Glutamatergic neuron (in vitro differentiated cells): ENCODE measurements around the gene BCAS4. TPM values are rescaled to one million over a fixed set of nuclear protein-coding genes. Genes with fewer than 3 reads are reported as not detected.
"Not testable (repeated sequence)": the region's sequence is repeated elsewhere in the genome, so short reads cannot be mapped to it uniquely, and the experiment has no call there.

Experiments used
- DNase-seq: peaks from one replicate; pipeline ENCODE4 v3.0.0; 2022
- H3K27ac Mint-ChIP-seq: one replicate; pipeline ENCODE4 v1.8.0; 2020; ENCODE audit warnings: mild to moderate bottlenecking, mixed read lengths, inconsistent platforms; ENCODE audit not compliant: unreplicated experiment
- H3K27me3 Mint-ChIP-seq: one replicate; pipeline ENCODE4 v1.8.0; 2020; ENCODE audit warnings: mild to moderate bottlenecking, moderate library complexity, mixed read lengths, inconsistent platforms; ENCODE audit not compliant: unreplicated experiment
- H3K36me3 Mint-ChIP-seq: one replicate; pipeline ENCODE4 v1.8.0; 2020; ENCODE audit warnings: mild to moderate bottlenecking, mixed read lengths, inconsistent platforms; ENCODE audit not compliant: unreplicated experiment
- H3K4me1 Mint-ChIP-seq: one replicate; pipeline ENCODE4 v1.8.0; 2020; ENCODE audit warnings: mild to moderate bottlenecking, low read depth, mixed read lengths, inconsistent platforms; ENCODE audit not compliant: unreplicated experiment
- H3K4me3 Mint-ChIP-seq: one replicate; pipeline ENCODE4 v1.8.0; 2020; ENCODE audit warnings: mild to moderate bottlenecking, mixed read lengths, inconsistent platforms; ENCODE audit not compliant: unreplicated experiment
- H3K9me3 Mint-ChIP-seq: one replicate; pipeline ENCODE4 v1.8.0; 2020; ENCODE audit warnings: mild to moderate bottlenecking, moderate library complexity, mixed read lengths, inconsistent platforms; ENCODE audit not compliant: unreplicated experiment
- total RNA-seq: library from RNA; stranded (reverse); fragmentation: NEBNext Ultra II Directional; extraction: Animal tissue kit (Norgen Biotek cat#: 25700); gene quantifications from one replicate; pipeline ENCODE4 v1.2.1, GENCODE V29; 2021; ENCODE audit not compliant: unreplicated experiment
- TF ChIP-seq, protein P1 (sequence below): fragments of 200-600 bp; sonication (generic); IDR thresholded peaks from one replicate; pipeline ENCODE4 v1.5.0; 2021; ENCODE audit not compliant: partially characterized antibody, unreplicated experiment

Gene BCAS4
- total RNA-seq, 1 donor from 2014 or later = 5.5 TPM

DNA sequence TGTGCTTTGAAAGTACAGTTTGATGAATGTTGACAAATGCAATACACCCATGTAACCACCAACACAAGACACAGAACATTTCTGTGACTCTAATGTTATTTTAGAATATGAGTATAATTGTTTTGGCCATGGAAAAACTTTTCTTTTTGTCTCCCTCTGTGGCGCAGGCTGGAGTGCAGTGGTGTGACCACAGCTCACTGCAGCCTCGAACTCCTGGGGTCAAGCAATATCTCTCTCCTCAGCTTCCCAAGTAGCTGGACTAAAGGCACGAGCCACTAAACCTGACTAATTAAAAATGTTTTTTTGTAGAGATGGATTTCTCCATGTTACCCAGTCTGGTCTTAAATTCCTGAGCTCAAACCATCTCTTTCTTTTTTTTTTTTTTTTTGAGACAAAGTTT lies 20.3 kb upstream of the BCAS4 start:
- TF ChIP-seq, protein P1, sequence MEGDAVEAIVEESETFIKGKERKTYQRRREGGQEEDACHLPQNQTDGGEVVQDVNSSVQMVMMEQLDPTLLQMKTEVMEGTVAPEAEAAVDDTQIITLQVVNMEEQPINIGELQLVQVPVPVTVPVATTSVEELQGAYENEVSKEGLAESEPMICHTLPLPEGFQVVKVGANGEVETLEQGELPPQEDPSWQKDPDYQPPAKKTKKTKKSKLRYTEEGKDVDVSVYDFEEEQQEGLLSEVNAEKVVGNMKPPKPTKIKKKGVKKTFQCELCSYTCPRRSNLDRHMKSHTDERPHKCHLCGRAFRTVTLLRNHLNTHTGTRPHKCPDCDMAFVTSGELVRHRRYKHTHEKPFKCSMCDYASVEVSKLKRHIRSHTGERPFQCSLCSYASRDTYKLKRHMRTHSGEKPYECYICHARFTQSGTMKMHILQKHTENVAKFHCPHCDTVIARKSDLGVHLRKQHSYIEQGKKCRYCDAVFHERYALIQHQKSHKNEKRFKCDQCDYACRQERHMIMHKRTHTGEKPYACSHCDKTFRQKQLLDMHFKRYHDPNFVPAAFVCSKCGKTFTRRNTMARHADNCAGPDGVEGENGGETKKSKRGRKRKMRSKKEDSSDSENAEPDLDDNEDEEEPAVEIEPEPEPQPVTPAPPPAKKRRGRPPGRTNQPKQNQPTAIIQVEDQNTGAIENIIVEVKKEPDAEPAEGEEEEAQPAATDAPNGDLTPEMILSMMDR = no peak
- Mint-ChIP-seq H3K9me3 (no peaks in the 10 kb centered on the region), H3K36me3 (no peaks in the 10 kb centered on the region), H3K27ac (no peak overlapping the region), H3K4me1 (no peaks in the 10 kb centered on the region), H3K4me3 (no peak overlapping the region), H3K27me3 (peaks cover 4% of the 10 kb centered on the region)
- DNase-seq = no peak

DNA sequence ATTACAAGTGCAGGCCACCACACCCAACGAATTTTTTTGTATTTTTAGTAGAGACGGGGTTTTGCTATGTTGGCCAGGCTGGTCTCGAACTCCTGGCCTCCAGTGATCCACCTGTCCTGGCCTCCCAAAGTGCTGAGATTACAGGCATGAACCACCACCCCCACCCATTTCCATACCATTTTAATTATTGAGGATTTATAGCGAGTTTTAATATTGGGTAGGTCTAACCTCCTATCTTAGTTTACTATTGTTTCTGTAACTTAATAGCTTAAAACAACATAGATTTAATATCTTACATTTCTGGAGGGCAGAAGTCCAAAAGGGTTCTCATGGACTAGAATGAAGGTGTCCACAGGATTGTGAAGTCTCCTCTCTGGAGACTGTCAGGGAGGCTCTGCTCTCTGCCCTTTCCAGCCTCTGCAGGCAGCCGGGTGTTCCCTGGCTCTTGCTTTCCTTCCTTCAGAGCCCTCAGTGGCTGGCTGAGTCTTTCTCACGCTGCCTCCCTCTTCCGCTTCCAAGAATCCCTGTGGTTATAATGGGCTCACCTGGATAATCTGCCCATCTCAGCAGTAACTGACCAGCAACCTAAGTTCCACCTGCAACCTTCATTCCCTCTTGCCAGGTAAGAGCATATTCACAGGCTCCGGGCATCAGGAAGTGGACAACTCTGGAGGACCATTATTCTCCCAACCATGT lies 18.6 kb upstream of the BCAS4 start:
- Mint-ChIP-seq H3K27me3 (no peaks in the 10 kb centered on the region), H3K36me3 (no peaks in the 10 kb centered on the region), H3K4me3 (no peak overlapping the region), H3K9me3 (no peaks in the 10 kb centered on the region), H3K27ac (no peak overlapping the region), H3K4me1 (no peaks in the 10 kb centered on the region)
- TF ChIP-seq, protein P1 = no peak
- no peak for DNase-seq

DNA sequence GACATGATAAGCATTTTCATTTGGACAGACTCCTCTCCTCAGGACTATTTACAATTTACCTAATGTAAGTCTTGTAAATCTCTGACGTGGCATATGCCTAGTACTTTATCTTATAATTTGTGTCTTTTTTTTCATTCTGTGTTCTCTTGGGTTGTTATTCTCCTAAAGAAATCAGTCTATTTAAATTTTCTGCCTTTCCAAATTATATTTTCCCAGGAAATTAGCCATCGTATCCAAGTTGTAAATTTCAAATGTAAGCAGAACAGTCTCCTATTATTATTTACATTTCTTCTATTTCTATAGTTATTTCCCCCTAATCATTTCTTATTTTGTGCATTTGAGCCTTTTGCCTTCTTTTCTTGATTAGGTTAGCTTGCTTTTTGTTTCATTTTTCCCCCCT lies 17.5 kb upstream of the BCAS4 start:
- no peak overlapping the region for H3K27ac Mint-ChIP-seq
- H3K27me3 Mint-ChIP-seq = no peaks in the 10 kb centered on the region
- H3K4me3 Mint-ChIP-seq = no peak overlapping the region
- no peaks in the 10 kb centered on the region for H3K4me1 Mint-ChIP-seq
- H3K9me3 Mint-ChIP-seq = no peaks in the 10 kb centered on the region
- DNase-seq = no peak
- H3K36me3 Mint-ChIP-seq = no peaks in the 10 kb centered on the region
- TF ChIP-seq, protein P1 = no peak

DNA sequence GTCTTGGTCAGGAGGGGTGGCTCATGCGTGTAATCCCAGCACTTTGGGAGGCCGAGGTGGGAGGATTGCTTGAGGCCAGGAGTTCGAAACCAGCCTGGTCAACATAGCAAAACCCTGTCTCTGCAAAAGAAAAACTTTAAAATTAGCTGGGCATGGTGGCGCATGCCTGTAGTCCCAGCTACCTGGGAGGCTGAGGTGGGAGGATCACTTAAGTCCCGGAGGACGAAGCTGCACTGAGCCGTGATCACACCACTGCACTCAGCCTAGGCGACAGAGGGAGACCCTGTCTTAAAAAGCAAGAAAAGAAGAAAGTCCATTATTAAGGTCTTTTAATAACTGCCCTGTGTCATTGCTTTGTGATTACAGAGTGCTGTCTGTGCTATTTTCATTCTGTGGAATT lies 15.9 kb upstream of the BCAS4 start:
- not testable (repeated sequence) for H3K36me3 Mint-ChIP-seq, DNase-seq, H3K4me1 Mint-ChIP-seq, H3K27ac Mint-ChIP-seq, H3K4me3 Mint-ChIP-seq, H3K9me3 Mint-ChIP-seq, H3K27me3 Mint-ChIP-seq

DNA sequence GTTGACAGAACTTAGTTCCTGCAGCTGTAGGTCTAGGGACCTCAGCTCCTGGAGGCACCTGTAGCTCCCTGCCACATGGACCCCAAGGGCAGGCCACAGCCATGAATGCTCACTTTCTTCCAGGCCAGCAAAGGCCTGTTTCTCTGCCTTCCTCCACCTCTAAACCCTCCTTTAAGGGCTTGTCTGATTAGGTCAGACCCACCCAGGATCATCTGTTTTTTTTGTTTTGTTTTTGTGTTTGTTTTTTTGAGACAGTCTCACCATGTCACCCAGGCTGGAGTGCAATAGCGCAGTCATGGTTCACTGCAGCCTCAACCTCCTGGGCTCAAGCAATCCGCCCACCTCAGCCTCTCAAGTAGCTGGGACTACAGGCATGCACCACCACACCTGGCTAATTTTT lies 11.5 kb upstream of the BCAS4 start:
- no peaks in the 10 kb centered on the region for H3K36me3 Mint-ChIP-seq

More for the DNA sequence above, 11.5 kb upstream of the BCAS4 start:
- Mint-ChIP-seq H3K27ac (no peak overlapping the region), H3K4me1 (no peaks in the 10 kb centered on the region), H3K9me3 (peaks cover 2% of the 10 kb centered on the region), H3K4me3 (no peak overlapping the region), H3K27me3 (no peaks in the 10 kb centered on the region)
- DNase-seq = no peak
- TF ChIP-seq, protein P1 = no peak
